Neural progenitor cell (in vitro differentiated cells): ENCODE results near the gene TCTN1.

Source experiments
- CTCF ChIP-seq: fragments of 200-600 bp; sonication (generic); IDR thresholded peaks from 2 replicates; pipeline ENCODE4 v1.5.1; 2017; ENCODE audit warnings: antibody characterized with exemption, mild to moderate bottlenecking
- EZH2 ChIP-seq: fragments of 200-600 bp; sonication (generic); IDR thresholded peaks from 2 replicates; pipeline ENCODE4 v1.6.1; 2017; ENCODE audit warnings: antibody characterized with exemption, mild to moderate bottlenecking, moderate library complexity
- EZH2phosphoT487 ChIP-seq: fragments of 200-600 bp; sonication (generic); IDR thresholded peaks from 2 replicates; pipeline ENCODE4 v1.6.1; 2017; ENCODE audit warnings: antibody characterized with exemption

GRCh38 chr12:110667671-110668070 lies 53.7 kb downstream of the TCTN1 start:
- TF ChIP-seq CTCF (no peak), EZH2phosphoT487 (no peak), EZH2 (no peak)
